PC-3 (cell line): ENCODE results near the gene PRKCE.

Experiments
- CTCF ChIP-seq: fragments of 300-600 bp; sonication (generic); conservative IDR thresholded peaks from 2 replicates; pipeline ENCODE4 v1.5.1; 2017; ENCODE audit warnings: antibody characterized with exemption, low read depth, mild to moderate bottlenecking, low read length
- EZH2phosphoT487 ChIP-seq: fragments of 300-600 bp; sonication (generic); IDR thresholded peaks from 2 replicates; pipeline ENCODE4 v1.6.1; 2018; ENCODE audit warnings: mild to moderate bottlenecking, antibody characterized with exemption, low read length, borderline replicate concordance

- TF ChIP-seq CTCF (no peak), EZH2phosphoT487 (no peak)
These were observed 24.6 kb downstream of the PRKCE start for GRCh38 chr2:45676088-45676487.
